CD4-positive, alpha-beta T cell treated with Interleukin-17A for 1 hour (primary cell): ENCODE results near the gene PERCC1.

ENCODE experiments used
- DNase-seq: peaks from one replicate; pipeline ENCODE4 v3.0.0-alpha.2; 2020

The PERCC1 gene

GRCh38 chr16:1430759-1431496, at the start of gene PERCC1:
Gene PERCC1 (plus strand): TSS chr16:1431078. CDS start chr16:1432594, 1,516 bp downstream.
- DNase-seq: no peak

- DNase-seq: no peak
These were observed 49.1 kb upstream of the PERCC1 start for GRCh38 chr16:1381612-1382406.

GRCh38 chr16:1383556-1383955, 47.3 kb upstream of the PERCC1 start:
- DNase-seq: no peak

- DNase-seq: no peak
These were observed 45.6 kb upstream of the PERCC1 start for GRCh38 chr16:1385232-1385631.

GRCh38 chr16:1387331-1387730, 43.5 kb upstream of the PERCC1 start:
- DNase-seq: no peak

- no peak for DNase-seq
These were observed 41.1 kb upstream of the PERCC1 start for GRCh38 chr16:1389762-1390161.

- DNase-seq: no peak
These were observed 40.6 kb upstream of the PERCC1 start for GRCh38 chr16:1390239-1390779.

- DNase-seq: no peak
These were observed 38.1 kb upstream of the PERCC1 start for GRCh38 chr16:1392826-1393225.

- DNase-seq: no peak
These were observed 37.2 kb upstream of the PERCC1 start for GRCh38 chr16:1393613-1394176.

GRCh38 chr16:1394367-1394951, 36.4 kb upstream of the PERCC1 start:
- DNase-seq: no peak

- DNase-seq: no peak
These were observed 35.3 kb upstream of the PERCC1 start for GRCh38 chr16:1395444-1396031.

- DNase-seq: no peak
These were observed 33.1 kb upstream of the PERCC1 start for GRCh38 chr16:1397779-1398178.

- DNase-seq: no peak
These were observed 32.5 kb upstream of the PERCC1 start for GRCh38 chr16:1398351-1398750.

- no peak for DNase-seq
These were observed 31.9 kb upstream of the PERCC1 start for GRCh38 chr16:1398826-1399581.

GRCh38 chr16:1401061-1401757, 29.7 kb upstream of the PERCC1 start:
- no peak for DNase-seq

- no peak for DNase-seq
These were observed 29.1 kb upstream of the PERCC1 start for GRCh38 chr16:1401758-1402154.

- no peak for DNase-seq
These were observed 27.8 kb upstream of the PERCC1 start for GRCh38 chr16:1403036-1403435.

- DNase-seq: no peak
These were observed 27.1 kb upstream of the PERCC1 start for GRCh38 chr16:1403733-1404132.

- DNase-seq: no peak
These were observed 23.1 kb upstream of the PERCC1 start for GRCh38 chr16:1407753-1408152.

GRCh38 chr16:1408171-1408837, 22.6 kb upstream of the PERCC1 start:
- DNase-seq: peak; percentile 96

- DNase-seq: no peak
These were observed 18.0 kb upstream of the PERCC1 start for GRCh38 chr16:1412847-1413246.
